Astrocyte (in vitro differentiated cells and primary cell): Measurements from ENCODE around the gene NFRKB.

Experiments
- EZH2 ChIP-seq: IDR thresholded peaks from 2 replicates; pipeline ENCODE4 v1.6.1; 2012; ENCODE audit warnings: mild to moderate bottlenecking, low read length, inconsistent platforms; ENCODE audit not compliant: insufficient read depth
- TF ChIP-seq, protein P1 (sequence below): IDR thresholded peaks from 2 replicates; pipeline ENCODE4 v1.5.1; 2011; ENCODE audit warnings: low read depth, mild to moderate bottlenecking, inconsistent platforms, low read length, moderate library complexity; ENCODE audit not compliant: insufficient read depth

- TF ChIP-seq, protein P1, sequence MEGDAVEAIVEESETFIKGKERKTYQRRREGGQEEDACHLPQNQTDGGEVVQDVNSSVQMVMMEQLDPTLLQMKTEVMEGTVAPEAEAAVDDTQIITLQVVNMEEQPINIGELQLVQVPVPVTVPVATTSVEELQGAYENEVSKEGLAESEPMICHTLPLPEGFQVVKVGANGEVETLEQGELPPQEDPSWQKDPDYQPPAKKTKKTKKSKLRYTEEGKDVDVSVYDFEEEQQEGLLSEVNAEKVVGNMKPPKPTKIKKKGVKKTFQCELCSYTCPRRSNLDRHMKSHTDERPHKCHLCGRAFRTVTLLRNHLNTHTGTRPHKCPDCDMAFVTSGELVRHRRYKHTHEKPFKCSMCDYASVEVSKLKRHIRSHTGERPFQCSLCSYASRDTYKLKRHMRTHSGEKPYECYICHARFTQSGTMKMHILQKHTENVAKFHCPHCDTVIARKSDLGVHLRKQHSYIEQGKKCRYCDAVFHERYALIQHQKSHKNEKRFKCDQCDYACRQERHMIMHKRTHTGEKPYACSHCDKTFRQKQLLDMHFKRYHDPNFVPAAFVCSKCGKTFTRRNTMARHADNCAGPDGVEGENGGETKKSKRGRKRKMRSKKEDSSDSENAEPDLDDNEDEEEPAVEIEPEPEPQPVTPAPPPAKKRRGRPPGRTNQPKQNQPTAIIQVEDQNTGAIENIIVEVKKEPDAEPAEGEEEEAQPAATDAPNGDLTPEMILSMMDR: no peak
- no peak for TF ChIP-seq EZH2
Observed at GRCh38 chr11:129846508-129847335, 48.7 kb downstream of the NFRKB start.
